CD1c-positive myeloid dendritic cell (primary cell): Measurements from ENCODE around the gene CFAP221.

Experiments used
- DNase-seq: peaks from one replicate; pipeline ENCODE4 v3.0.0-alpha.2; 2016; ENCODE audit errors: extremely low spot score

The CFAP221 gene

DNA sequence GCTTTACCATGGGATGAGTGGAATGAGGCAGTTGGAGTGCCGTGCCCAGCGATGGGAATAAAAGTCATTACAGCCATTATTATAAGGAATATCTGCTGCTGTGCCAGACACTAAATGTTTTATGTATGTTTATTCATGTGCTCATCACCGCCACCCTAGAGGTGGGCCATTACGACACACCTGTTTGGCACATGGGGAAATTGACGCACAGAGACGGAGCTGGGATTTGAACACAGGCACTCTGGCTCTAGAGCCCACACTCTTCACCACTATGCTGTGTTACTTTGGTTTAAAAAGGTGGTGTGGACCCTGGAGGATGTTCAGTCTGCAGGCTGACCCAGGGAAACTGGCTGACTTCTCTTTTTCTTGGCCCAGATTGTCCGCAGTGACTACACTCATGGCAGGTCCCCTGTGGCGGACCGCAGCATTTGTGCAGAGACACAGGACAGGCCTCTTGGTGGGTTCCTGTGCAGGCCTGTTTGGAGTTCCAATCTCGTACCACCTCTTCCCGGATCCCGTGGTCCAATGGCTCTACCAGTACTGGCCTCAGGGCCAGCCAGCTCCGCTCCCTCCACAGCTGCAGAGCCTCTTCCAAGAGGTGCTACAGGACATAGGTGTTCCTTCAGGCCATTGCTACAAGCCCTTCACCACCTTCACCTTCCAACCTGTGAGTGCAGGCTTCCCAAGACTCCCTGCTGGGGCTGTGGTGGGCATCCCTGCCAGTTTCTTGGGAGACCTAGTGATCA is 136.4 kb downstream of the CFAP221 start:
- no peak for DNase-seq

DNA sequence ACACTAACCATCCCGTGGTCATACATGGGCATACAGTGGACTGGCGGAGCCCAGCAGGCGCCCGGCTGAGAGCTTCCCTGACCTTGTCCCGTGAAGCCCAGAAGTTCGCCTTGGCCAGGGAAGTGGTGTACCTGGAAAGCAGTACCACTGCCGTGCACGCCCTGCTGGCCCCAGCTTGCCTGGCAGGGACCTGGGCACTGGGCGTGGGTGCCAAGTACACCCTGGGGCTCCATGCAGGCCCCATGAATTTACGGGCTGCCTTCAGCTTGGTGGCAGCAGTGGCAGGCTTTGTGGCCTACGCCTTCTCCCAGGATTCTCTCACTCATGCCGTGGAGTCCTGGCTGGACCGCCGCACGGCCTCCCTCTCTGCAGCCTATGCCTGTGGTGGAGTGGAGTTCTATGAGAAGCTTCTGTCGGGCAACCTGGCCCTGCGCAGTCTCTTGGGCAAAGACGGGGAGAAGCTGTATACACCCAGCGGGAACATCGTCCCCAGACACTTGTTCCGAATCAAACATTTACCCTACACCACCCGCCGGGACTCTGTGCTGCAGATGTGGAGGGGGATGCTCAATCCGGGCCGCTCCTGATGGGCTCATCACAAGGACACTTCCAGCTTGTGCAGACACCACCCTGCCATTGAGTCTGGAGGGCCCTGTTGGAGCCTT is 137.1 kb downstream of the CFAP221 start:
- DNase-seq: no peak

DNA sequence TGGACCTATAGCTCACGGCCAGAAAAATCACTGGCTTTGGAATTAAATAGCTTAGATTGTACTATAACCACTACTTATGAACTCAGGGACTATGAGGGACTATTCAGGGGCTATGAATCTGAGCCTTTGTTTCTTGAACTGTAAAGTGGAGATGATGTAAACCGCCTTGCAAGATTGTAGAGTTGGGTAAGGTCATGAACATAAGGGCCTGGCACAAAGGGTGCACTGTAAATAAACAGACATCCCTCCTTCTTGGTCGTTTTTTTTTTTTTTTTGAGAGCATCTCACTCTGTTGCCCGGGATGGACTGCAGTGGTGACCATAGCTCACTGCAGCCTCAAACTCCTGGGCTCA is 137.6 kb downstream of the CFAP221 start:
- DNase-seq: no peak

DNA sequence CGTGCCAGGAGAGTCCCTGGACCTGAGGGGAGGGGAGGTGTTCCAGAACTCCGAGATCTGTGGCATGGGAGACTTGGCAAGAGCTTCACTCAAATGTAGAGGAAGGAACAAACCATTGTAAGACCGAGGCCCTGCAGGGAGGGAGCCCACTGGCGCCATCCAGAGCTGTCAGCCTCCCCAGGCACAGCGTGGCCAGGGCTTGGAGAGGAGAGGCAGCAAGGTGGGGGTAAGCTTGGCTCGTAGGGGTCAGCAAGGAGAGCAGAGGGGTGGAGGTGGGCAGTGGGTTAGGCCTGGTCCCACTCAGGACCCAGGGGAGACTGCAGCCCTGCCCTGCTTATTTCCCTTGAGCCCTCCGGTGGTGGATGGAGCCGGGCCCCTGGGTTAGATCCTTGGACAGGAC is 138.3 kb downstream of the CFAP221 start:
- no peak for DNase-seq

DNA sequence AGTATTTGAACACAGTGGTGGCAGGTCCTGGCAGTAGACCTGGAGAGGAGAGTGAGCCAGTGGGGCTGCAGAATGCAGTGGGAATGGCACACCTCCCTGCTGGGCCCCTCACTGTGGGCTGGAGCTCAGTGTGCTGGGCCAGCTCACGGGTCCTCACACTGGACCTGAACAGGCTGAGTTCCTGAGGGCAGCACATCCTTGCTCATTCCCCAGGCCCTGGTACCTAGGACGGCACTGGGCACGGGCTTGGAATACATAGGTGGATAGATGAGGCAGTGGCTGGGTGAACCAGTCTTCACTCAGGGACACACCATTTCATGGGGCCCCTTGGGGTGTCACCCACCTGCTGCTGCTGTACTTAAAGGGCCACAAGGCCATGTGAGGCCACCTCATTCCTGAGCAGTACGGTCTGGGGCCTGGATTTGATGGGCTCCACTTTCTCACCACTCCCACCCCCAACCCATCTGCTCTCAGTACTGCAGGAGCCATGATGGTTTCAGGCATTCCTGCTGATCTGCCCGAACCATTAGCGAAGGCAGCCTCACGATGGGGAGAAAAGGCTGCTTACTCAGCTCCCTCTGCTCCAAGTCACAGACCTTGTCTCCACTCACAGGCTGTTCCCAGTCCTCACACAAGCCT is 138.9 kb downstream of the CFAP221 start:
- DNase-seq: no peak

DNA sequence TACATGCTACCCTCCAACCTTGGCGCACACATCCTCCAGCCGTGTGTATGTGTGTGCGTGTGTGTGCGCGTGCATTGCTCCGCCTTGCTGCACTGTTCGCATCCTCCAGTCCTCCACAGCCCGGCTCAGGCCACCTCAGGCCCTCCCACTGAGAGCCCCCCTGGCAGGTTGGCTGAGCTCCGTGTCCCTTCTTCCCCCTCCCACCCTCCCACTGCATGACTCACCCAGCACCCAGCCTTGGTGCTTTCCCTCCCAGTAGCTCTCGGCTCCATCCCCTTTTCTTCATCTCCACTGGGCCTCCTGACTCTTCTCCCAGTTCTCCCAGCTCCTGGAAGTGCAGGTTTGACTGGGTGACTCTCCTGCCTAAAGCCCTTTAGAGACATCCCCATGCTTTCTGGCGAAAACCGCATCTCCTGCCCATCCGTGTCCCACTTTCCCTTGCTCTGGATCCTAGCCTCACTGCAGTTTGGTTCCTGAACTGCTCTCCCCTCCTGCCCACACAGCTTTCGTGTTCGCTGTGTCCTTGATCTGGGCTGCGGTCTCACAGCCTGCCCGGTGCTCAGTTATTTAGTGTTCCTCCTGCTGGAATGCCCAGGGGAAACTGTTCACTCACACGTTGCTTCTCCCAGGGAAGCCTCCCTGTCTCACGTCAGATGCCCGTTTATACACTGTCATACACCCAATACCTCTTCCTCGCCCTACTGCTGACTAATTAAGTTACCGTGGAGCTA is 139.6 kb downstream of the CFAP221 start:
- no peak for DNase-seq

DNA sequence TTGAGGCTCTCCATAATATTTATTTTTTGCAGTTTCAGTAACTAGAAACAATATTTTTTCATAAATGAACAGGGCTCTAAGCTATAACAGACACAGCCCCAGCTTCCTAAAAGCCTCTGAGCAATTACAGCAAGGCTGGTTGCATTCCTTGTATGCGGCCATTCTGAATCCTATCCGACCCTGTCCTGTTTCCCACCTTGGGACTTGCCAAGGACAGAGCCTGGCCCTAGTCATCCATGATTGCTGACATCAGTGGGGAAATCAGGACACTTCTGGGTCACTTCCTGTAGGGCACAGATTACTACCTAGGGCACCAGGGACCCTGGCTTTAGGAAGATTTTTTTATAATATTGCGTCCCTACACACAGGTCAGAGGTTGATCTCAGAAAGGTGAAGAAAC is 140.3 kb downstream of the CFAP221 start:
- DNase-seq: no peak

DNA sequence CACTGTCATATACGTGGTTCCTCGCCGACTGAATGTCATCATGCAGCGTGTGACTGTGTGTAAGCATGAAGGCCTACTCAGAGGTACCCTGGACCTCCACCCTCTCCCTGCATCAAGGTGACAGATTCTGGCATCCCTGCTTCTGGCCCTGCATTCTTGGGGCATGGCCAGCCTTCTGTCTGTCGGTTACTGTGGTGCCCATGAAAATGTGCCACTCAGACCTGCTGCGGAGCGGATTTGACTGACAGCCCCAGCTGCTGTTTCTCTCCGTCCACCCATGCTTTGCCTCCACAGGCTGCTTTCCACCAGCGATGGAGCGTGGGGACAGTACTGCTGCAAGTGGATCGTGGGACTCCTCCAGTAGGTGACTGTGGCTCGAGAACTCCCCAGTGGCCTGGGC is 144.4 kb downstream of the CFAP221 start:
- no peak for DNase-seq

GRCh38 chr2:119689218-119689617 is 145.0 kb downstream of the CFAP221 start:
- no peak for DNase-seq

DNA sequence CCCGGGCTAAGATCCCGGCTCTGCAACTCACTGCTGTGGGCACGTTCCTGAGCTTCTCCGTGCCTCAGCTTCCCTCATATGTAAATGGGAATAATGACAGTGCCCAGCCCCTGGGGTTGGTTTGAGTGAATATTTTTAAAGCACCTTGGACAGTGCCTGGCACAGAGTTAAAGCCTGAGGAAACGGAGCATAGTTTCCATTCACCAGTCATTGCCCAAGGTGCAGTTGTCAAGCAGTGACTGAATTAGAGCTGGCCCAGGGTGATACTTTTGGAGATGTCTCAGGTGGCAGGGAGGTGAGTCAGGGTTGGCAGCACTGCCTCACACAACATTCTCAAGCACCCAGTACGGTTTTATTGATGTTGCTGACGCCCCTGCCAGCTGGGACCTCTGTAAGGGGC is 146.9 kb downstream of the CFAP221 start:
- DNase-seq: no peak

DNA sequence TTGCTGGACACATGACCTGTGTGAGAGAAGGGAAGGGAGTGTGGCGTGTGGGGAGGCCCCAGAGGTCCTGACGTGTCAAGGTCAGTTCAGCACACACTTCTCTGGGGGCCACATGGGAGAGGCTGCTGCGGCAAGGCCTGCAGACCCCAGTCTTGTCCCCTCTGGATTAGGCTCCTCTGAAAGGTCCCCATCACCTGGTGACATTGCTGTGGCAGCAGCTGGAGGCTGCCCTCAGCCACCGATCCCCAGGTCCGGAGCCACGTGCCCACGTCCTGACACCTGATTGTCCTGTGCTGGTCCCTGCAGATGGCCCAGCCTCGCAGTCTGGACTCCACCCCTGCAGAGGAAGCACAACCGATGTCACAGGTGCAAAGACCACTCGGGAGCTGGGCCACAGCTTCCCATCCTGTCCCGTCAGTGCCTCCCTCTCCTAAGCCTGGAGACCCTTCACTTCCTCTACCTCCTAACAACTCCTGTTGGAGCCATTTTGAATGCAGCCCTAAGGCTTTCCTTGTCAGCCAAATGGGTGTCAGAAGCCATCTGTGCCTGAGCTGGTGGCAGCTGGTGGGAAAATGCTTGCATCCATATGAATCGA is 147.5 kb downstream of the CFAP221 start:
- no peak for DNase-seq

DNA sequence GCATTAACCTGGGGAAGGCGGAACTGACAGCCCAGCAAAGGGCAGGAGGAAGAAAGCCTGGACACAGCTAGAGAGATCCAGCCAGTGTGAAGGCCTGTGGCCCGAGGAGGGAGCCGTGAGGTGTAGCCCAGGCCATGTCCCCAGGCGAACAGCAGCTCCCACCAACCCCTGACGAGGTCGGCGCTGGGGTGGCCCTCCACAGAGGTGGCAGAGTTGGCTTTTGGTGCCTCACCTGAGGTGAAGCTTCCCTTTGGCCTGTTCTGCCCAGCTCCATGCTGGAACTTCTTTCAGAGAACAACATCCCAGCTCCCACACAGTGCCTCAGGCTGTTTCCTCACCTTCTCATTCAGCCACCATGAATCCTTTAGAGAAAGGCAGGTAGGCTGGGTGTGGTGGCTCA is 148.1 kb downstream of the CFAP221 start:
- DNase-seq: no peak

- no peak for DNase-seq
These were observed 148.7 kb downstream of the CFAP221 start for GRCh38 chr2:119692954-119693353.

DNA sequence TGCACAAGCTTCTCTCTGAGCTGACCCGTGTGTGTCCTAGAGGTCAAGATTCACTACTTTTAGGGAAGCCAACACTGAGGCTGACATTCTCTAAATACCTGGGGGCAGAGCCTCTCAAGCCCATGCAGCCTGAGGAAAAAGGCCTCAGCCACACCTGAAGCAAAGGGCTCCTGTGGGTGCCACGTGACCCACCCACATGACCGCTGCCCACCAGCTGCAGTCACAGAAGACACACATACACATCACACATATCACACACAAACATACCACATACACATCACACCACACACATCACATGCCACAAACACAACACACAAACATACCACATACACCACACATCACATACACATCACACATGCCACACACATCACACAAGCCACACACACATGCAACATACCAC is 149.3 kb downstream of the CFAP221 start:
- DNase-seq: no peak

GRCh38 chr2:119693967-119694366 is 149.7 kb downstream of the CFAP221 start:
- DNase-seq: no peak

- DNase-seq: no peak
These were observed 150.2 kb downstream of the CFAP221 start for GRCh38 chr2:119694470-119694844.

DNA sequence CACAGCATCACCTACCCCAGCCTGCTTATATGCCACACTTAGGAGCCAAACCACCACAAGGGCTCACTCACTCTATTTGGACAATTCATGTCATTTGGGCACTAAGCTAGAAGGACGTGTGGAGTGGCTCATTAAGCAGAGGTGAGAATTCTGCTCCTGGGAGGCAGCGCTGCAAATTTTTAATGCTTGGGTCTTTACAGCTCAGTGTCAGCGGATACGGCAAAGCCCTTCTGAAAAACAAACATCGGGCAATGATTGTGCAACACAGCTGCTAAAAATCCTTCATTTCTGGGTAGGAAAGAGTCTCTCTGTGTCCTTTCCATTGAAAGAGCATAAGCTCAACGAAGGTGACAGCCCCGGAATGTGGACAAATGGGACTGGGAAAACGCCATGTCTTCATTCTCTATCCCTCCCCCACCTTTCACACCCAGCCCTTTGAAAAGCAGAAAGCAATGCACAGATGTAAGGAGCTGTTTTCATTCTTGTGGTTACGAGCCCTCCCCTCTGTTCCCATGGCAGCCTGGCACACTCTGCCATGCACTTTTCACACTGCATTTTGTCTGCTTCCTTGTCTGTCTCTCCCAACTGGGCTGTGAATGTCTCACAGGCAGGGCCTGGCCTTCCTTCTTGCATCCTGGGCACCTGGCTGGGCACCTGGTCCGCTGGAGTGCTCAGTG is 150.7 kb downstream of the CFAP221 start:
- DNase-seq: no peak

DNA sequence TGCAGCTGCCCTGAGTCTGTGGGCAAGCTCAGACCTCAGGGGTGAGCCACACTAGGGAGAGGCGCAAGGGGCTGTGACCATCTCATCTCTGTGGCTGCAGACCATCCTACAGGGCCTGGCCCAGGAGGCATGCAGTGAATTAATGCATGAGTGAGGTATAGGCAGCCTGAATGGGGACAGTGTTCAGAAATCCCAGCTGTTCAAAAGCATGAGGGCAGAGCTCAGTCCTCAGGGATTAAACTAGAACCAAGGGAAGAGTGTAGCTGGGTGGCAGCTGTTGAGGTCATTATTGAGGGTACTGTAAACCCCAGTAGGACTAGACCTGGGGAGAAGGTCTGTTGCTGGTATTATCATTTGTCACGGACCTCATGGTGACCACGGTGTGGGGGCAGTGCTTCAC is 151.8 kb downstream of the CFAP221 start:
- no peak for DNase-seq

GRCh38 chr2:119696494-119697030 is 152.3 kb downstream of the CFAP221 start:
- no peak for DNase-seq

GRCh38 chr2:119697290-119698020 is 153.2 kb downstream of the CFAP221 start:
- DNase-seq: no peak

DNA sequence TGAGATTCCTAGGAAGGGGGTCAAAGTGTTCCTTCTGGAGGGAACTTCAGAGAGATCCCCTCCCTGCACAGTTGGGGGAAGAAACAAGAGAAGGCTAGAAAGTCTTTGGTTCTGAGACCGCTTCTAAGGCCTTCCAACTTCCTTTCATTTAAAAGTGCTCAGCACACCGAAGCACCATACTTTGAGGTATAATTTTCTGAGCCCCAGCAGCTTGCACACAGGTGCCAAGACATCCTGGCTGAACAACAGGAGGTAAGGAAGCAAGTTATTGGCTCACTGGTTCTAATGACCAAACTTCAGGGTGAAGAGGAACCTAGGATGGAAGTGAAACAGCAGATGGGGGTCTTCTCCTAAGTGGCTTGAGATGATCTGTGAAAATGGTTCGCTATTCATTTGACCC is 154.0 kb downstream of the CFAP221 start:
- no peak for DNase-seq
